Measurements from ENCODE around the gene RGS6.

DNA sequence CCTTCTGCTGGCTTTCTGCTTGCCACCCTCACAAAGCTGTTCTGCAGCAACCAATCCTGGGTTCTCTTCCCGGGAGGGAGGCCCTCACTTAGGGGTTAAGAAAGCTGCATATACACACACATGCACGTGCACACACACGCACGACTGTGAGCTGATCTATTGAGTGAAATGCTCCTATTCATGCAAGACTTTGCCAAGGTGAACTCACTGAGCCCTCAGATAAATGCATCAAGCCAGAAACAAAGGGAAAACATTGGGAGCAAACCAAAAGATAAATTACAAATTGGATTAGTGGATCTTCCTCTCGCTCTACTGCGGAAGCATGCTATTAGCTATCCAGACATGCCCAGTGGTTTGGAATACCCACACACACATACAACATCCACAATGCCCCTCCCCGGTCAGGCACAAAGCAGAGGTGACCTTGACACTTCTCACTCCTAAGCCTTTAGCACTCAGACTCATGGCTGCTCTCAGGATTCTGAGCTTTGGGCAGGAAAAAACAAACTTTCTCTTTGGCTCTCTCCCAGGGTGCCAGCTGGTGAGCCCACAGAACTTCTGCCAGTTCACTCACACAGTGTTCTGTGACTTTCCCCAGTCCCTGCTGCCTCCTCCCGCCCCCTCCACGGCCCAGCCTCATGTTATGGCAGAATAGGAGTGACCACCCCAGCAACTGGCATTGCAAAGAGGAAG lies 641.6 kb downstream of the RGS6 start:
- TF ChIP-seq, protein P1, sequence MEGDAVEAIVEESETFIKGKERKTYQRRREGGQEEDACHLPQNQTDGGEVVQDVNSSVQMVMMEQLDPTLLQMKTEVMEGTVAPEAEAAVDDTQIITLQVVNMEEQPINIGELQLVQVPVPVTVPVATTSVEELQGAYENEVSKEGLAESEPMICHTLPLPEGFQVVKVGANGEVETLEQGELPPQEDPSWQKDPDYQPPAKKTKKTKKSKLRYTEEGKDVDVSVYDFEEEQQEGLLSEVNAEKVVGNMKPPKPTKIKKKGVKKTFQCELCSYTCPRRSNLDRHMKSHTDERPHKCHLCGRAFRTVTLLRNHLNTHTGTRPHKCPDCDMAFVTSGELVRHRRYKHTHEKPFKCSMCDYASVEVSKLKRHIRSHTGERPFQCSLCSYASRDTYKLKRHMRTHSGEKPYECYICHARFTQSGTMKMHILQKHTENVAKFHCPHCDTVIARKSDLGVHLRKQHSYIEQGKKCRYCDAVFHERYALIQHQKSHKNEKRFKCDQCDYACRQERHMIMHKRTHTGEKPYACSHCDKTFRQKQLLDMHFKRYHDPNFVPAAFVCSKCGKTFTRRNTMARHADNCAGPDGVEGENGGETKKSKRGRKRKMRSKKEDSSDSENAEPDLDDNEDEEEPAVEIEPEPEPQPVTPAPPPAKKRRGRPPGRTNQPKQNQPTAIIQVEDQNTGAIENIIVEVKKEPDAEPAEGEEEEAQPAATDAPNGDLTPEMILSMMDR (IDR thresholded peaks at IDR 0.05): no peak
- TF ChIP-seq POLR2A (IDR thresholded peaks at IDR 0.05) (no peak), EP300 (IDR thresholded peaks at IDR 0.05) (no peak)
